CD1c-positive myeloid dendritic cell (primary cell): Measurements from ENCODE around the gene GNB3.

Experiments used
- DNase-seq: peaks from one replicate; pipeline ENCODE4 v3.0.0-alpha.2; 2016; ENCODE audit errors: extremely low spot score

The GNB3 gene

GRCh38 chr12:6836851-6837250, 3.9 kb upstream of the GNB3 start:
- DNase-seq = no peak

DNA sequence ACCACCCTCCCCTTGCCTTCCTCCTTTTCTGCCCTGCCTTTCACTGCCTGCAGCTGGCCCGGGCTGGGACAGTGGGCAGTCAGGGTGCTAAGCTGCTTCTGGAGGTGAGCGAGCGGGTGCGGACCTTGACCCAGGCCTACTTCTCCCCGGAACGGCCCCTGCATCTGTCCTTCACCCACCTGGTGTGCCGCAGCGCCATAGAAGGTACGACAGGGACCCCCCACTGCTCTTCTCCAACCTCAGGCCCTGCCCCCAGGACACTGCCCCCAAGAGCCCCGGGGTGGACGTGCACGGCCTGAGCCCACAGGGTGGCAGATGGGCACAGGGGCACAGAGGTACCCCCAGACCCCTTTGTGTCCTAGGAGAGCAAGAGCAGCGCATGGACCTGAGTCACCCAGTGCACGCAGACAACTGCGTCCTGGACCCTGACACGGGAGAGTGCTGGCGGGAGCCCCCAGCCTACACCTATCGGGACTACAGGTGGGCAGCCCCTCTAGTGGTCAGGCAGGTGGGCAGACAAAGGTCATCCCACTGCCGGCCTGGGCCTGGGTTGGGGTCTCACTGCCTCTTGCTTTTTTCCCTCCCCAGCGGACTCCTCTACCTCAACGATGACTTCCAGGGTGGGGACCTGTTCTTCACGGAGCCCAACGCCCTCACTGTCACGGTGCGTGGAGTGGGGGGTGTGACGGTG, 3.2 kb upstream of the GNB3 start:
- no peak for DNase-seq

GRCh38 chr12:6838854-6839253, 1.9 kb upstream of the GNB3 start:
- DNase-seq = no peak

DNA sequence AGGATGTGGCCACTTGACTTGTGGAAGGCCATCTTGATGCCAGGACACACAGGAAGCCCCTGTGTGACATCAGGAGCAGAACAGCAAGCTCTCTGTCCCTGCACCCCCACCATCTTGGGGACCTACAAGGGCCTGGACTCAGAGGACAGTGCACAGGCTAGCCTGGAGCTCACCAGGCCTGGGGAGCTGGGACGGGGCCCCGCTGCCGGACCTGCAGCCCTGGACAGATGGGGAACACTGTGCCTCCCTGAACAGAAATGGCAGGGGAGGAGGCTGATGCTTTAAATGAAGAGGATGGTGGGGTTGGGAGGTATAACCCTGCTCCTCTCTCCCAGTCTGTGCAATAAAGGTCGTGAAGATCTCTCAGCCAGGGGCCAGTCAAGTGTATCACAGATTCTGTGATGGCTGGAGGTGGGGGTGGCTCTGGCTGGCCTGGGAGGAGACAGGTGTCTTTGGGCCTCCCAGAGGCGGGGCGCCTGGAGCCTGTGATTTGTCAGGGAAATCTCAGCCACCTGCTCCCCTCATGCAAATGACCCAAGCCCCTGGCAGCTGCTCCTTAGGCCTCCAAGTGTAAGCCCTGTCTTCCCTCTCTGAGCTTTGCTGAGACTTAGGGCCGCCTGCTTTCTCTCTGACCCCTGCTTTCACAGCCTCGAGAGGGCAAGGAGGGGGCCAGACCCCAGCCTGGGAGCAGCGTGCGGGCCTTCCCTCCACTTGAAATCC, 1.1 kb upstream of the GNB3 start:
- DNase-seq = no peak

DNA sequence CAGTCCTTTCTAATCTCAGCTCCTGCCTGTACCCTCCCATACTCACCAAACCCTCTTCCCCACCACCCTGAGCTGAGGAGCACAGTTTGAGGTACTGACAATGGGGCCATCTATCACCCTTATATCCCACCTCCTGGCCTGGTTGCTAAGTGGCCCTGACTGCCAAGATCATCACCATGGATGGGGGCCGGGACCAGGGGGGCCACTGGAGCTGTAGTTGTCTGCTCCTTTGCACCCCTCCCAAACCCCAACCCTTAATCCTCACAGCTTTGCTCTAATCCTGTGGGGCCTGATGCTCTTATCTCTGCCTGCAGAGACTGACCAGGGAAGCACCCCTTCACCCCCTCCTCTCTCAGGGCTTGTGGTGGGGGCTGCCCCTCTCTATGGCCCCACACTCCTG, 395 bp upstream of the GNB3 start:
- no peak for DNase-seq

DNA sequence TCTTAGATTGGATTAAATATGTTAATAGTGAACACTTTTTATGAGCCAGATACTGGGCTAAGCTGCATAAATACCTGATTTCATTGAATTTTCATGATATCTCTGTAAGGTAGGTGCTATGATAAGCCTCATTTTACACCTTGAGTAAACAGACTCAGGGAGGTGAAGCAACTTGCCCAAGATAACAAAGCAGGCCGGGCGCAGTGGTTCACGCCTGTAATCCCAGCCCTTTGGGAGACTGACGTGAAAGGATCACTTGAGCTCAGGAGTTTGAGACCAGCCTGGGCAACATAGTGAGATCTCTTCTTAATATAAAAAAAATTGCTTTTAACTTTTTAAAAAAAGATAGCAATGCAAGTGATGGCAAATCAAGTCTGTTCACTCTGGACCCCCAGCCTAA, 1.4 kb downstream of the GNB3 start:
- DNase-seq = no peak

GRCh38 chr12:6843118-6843902, 2.6 kb downstream of the GNB3 start:
- DNase-seq = no peak

- DNase-seq = no peak
Measured at GRCh38 chr12:6845395-6845794, 4.7 kb downstream of the GNB3 start.

DNA sequence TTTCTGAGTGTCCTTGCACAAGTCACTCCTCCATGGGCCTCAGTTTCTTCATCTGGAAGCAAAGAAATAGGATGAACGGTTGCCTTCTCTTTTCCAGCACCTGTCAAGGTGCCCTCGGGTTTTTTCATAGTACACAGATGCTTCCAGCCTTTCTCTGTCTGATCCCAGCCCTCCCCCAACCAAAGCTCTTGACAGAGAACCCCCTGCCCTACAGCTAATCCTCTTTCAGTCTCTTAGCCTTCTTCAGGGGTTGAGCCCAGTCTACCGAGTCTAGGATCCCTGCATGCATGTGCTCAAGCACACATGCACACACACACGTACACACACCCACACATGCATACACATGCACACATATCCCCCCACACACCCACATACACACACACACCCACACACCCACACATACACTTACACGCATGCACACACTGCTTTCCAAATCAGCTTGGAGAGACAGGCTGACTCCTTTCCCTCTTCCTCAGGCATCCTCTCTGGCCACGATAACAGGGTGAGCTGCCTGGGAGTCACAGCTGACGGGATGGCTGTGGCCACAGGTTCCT, 5.7 kb downstream of the GNB3 start:
- no peak for DNase-seq

DNA sequence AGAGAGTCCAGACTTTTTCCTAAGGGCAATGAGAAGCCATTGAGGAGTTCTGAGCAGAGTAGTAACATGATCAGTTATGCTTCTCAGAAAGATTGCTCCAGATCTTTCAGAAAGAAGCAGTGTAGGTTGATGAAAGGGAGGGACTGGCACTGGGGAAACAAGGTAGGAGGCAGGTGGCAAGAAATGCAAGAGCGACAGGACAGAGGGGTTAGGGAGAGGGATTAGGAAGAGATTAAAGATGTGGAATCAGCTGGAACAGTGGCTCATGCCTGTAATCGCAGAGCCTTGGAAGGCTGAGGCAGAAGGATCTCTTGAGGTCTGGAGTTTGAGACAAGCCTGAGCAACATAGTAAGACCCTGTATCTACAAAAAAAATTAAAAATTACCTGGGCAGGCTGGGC, 7.0 kb downstream of the GNB3 start:
- no peak for DNase-seq

DNA sequence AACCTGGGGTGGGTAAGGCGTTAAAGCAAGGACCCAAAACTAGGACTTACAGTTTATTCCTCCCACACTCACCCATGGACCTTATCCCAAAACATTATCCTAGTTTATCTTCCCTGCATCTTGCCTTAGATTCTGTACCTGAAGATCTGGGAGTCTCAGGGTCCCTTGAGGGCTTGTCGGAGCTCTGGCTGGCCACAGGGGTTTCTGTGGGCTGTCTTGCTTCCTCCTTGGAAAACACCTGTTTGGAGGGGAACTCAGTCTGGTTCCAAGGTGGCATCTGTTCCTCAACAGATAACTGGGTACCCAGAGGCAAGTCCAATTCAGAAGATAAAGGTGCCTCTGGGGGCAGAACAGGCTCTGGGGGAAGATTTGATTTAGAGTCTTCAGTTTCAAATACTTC, 8.7 kb downstream of the GNB3 start:
- DNase-seq = no peak

DNA sequence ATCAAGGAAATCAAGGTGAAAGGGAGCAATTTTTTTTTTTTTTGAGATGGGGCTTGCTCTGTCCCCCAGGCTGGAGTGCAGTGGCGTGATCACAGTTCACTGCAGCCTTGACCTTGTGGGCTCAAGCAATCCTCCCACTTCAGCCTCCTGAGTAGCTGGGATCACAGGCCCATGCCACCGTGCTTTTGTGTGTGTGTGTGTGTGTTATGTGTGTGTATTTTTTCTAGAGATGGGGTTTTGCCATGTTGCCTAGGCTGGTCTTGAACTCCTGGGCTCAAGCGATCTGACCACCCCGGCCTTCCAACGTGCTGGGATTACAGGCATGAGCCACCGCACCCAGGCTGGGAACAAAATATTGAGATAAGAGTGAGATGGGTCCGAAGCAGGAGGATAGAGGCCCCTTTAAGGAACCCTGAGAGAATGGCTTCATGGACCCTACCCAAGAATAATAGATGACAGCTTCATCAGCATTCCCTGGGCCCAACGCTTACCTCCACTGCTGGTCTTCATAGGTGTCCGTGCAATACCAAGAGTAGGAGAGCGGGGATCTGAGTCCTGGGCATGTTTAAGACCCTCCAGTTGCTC, 9.3 kb downstream of the GNB3 start:
- no peak for DNase-seq

GRCh38 chr12:6850796-6851152, 10.0 kb downstream of the GNB3 start:
- DNase-seq = no peak

GRCh38 chr12:6851153-6851920, 10.6 kb downstream of the GNB3 start, which contains the start of gene CDCA3:
Gene CDCA3, minus strand, starts transcription at chr12:6851286. Its CDS starts 334 bp downstream, at chr12:6850952.
- peak; percentile 97 for DNase-seq

GRCh38 chr12:6851921-6852650, 11.4 kb downstream of the GNB3 start, which contains the start of gene USP5:
Gene USP5, plus strand, starts transcription at chr12:6852150. Its CDS starts 30 bp downstream, at chr12:6852180.
- DNase-seq = peak; percentile 99

DNA sequence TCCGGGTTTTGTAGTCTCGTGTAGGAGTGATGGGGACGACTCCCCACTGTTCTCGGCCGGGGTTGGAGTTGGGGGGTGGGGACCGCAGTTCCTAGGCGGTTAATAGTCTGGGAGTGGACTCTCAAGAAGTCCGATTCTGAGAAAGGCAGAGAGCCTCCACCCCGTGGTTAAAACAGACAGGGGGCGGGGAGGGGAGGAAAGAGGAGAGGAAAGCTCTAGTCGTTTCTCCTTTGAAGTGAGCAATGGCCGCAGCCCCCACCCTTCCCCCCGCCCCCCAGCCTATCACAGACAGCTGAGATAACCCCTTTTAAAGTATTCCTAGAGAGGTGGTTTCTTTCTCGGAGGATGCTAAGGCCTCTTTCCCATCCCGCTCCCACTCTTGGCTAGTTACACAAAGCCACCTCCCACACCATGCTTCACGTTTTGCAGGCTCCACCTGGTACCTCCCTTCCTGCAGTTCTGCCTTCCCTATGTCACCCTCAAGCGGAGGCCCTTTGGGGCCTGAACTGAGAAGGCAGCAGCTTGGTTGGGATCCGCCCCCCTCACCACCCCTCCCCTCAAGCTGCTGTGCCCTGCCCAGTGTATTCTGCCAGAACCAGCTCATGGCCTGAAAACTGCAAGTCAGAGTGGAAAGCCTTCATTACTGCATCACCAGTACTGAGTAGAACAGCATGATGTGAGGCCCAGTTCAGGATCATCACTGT, 12.1 kb downstream of the GNB3 start:
- peak; percentile 21 for DNase-seq

DNA sequence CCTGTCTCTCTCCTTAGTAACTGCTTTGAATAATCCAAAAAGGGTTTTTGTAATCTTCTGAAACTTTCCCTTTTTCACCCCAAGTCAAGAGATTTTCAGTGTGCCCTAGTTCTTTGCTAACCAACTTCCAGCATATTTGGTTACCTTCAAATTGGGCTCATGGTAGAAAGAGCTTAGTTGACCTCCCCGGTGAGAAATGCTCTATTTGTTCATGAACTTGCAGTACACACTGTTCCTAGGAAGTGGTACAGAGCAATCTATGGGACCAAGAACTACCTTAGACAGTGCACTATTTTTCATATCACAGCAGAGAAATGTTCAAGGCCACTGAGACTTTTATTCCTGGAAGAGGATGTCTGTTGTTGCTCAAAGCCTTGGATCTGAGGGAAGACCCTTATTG, 12.9 kb downstream of the GNB3 start:
- no peak for DNase-seq

- DNase-seq = no peak
Measured at GRCh38 chr12:6854036-6854435, 13.3 kb downstream of the GNB3 start.

DNA sequence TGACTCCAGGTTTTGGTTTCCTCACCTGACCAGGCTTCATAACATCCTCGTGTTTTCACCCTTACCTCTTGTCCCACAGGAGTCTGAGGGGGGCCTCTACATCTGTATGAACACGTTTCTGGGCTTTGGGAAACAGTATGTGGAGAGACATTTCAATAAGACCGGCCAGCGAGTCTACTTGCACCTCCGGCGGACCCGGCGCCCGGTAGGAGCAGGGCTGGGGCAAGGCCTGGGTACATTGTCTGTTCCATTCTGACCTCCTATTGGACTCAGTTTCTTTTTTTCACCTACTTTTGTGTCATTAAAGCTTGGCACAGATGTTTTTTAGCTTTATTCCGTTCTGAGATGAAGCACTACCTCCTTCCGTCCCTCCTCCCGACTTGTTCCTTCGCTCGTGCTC, 14.6 kb downstream of the GNB3 start:
- DNase-seq = no peak

DNA sequence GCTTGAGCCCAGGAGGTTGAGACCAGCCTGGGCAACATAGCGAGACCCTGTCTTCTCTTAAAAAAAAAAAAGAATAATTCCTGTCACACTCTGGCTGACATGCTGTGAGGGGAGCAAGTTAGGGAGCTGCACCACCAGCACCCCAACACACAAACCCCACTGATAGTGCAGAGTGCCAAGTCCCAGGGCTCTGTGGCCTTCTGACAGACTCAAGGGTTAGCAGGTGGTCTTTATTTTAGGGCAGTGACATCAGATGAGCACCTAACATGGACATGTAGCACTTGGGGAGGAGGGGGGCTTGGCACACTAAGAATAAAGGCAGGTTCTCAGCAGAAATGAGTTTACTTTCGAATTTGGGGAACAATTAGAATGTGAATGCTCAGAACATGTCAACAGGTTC, 18.1 kb downstream of the GNB3 start:
- DNase-seq = no peak
